Cardiac fibroblast (primary cell): Measurements from ENCODE around the gene FMN1.
"Not testable (repeated sequence)": the region's sequence is repeated elsewhere in the genome, so short reads cannot be mapped to it uniquely, and the experiment has no call there.

Source experiments
- DNase-seq, 2 donors: peaks; one replicate each; pipeline versions ENCODE4 v3.0.0 to v3.0.0-alpha.2; 2010; ENCODE audit warnings: low read depth in 2 of 2
- H3K4me3 ChIP-seq, 2 donors: replicated peaks in 1 of 2; 1 replicate in 1 of 2; 2 replicates in 1 of 2; pipeline ENCODE4 v1.5.1; 2011; ENCODE audit warnings: low read depth in 2 of 2, low read length in 2 of 2, mild to moderate bottlenecking in 2 of 2, moderate library complexity in 1 of 2
- CTCF ChIP-seq: IDR thresholded peaks from one replicate; pipeline ENCODE4 v1.5.1; 2011; ENCODE audit warnings: low read depth, mild to moderate bottlenecking, low read length, inconsistent platforms

The FMN1 gene

GRCh38 chr15:32849769-32850668, 344.5 kb downstream of the FMN1 start:
- DNase-seq: peak; percentile 86 to 98
- TF ChIP-seq CTCF: no peak
- no peak overlapping the region for H3K4me3 ChIP-seq

DNA sequence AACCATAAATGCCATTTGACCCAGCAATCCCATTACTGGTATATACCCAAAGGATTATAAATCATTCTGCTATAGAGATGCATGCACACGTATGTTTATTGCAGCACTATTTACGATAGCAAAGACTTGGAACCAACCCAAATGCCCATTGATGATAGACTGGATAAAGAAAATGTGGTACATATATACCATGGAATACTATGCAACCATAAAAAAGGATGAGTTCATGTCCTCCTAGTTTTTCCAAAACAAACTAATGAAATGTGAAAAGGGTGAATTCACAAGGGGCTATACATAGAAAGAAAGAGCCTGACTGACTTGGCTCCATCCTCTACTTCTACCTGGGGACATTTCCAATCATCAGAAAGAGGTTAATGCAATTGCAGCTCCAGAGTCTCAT, 347.8 kb downstream of the FMN1 start:
- not testable (repeated sequence) for DNase-seq, H3K4me3 ChIP-seq

- peak; percentile 70 to 75 for DNase-seq
- H3K4me3 ChIP-seq: no peak overlapping the region
- TF ChIP-seq CTCF: peak; percentile 69
These were observed 350.3 kb downstream of the FMN1 start for GRCh38 chr15:32844118-32844711.

DNA sequence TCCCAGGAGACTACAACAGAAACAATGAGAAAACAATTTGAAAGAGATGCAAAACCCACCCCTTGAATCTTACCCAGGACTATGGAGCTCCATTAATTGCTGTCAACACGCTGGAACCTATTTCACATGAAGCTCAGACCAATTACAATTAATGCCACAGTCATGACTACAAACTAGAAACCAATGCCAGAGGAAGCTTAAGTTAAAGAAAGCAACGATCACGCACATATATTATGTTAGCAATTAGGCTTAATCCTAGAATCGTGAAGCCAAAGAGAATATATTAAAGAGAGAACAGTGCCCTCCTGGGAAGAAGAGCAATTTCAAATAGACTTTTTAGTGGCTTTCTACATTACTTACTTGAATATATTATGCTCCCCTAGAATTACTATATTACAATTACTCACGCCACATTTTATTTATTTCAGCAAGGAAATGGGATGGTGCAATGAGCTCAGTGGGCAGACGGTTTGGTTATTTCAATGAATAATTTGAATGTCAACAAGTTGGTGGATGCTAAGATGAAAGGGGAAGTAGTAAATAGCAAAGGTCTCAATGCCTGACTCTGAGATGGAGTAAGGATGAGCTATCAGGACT, 351.2 kb downstream of the FMN1 start:
- H3K4me3 ChIP-seq: no peak overlapping the region
- TF ChIP-seq CTCF: no peak
- DNase-seq: peak in 1 of 2 donors; percentile 62

GRCh38 chr15:32842081-32842480, 352.4 kb downstream of the FMN1 start:
- no peak overlapping the region for H3K4me3 ChIP-seq
- no peak for DNase-seq
- TF ChIP-seq CTCF: no peak

GRCh38 chr15:32840507-32841245, 353.8 kb downstream of the FMN1 start:
- DNase-seq: peak; percentile 37 to 48
- H3K4me3 ChIP-seq: no peak overlapping the region
- TF ChIP-seq CTCF: no peak
